ENCODE data around the gene SPR.

Gene SPR

GRCh38 chr2:72915320-72915906 is 28.2 kb downstream of the SPR start:
- no peak for DNase-seq (ENCODE audit: low read depth)

GRCh38 chr2:72915907-72916742 is 28.9 kb downstream of the SPR start:
- DNase-seq (ENCODE audit: low read depth): no peak

- DNase-seq (ENCODE audit: low read depth): no peak
Measured at GRCh38 chr2:72916743-72917137, 29.5 kb downstream of the SPR start.

- no peak for DNase-seq (ENCODE audit: low read depth)
Measured at GRCh38 chr2:72917138-72917876, 30.1 kb downstream of the SPR start, which contains the start of gene EMX1. Gene EMX1, plus strand, starts transcription at chr2:72917519. Its CDS starts 334 bp downstream, at chr2:72917853.

DNA sequence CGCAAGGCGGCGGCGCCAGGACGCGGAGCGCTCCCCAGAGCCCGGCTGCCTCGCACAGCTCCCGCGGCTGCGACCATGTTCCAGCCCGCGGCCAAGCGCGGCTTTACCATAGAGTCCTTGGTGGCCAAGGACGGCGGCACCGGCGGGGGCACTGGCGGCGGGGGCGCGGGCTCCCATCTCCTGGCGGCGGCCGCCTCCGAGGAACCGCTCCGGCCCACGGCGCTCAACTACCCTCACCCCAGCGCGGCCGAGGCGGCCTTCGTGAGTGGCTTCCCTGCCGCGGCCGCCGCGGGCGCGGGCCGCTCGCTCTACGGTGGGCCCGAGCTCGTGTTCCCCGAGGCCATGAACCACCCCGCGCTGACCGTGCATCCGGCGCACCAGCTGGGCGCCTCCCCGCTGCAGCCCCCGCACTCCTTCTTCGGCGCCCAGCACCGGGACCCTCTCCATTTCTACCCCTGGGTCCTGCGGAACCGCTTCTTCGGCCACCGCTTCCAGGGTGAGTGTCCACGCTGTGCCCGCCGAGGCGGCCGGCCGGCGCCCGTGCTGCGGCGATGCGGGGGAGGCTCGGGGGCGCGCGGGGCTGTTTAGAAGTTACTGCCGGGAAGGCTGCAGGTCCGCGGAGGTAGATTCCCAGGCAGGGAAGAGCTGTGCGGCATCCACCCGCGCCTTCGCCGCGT is 30.8 kb downstream of the SPR start:
- DNase-seq (ENCODE audit: low read depth): no peak

GRCh38 chr2:72919414-72920317 is 32.5 kb downstream of the SPR start:
- DNase-seq (ENCODE audit: low read depth): no peak

DNA sequence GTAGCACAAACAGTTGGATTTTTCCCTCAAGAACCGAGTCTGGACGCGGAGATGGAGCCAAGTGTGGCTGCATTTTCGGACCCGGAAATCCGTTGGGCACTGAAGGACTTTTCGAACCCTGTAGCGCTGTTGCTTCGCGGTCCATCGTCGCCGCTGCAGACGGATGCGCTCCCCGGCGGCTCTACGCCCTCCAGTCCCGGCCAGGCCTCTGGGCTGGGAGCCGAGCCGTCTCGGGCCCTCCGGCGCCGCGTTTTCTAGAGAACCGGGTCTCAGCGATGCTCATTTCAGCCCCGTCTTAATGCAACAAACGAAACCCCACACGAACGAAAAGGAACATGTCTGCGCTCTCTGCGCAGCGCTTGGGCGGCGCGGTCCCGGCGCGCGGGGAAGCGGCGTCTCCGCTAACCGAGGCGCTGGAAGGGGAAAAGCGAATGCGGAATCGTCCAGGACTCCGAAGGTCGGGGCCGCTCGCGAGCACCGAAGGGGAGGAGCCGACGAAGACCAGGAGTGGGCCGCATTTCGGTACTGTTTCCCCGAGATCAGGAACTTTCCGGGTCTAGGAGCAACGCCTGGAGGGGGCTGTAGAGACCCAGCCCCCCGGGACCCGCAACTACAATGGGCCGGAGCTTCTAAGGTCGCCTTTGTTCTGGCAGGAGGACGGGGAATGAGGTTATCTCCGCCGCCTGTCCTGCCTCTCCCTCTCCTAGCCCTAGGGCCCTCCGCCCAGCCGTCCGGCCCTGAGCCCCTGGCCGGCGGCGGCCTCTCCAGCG is 33.3 kb downstream of the SPR start:
- DNase-seq (ENCODE audit: low read depth): no peak

DNA sequence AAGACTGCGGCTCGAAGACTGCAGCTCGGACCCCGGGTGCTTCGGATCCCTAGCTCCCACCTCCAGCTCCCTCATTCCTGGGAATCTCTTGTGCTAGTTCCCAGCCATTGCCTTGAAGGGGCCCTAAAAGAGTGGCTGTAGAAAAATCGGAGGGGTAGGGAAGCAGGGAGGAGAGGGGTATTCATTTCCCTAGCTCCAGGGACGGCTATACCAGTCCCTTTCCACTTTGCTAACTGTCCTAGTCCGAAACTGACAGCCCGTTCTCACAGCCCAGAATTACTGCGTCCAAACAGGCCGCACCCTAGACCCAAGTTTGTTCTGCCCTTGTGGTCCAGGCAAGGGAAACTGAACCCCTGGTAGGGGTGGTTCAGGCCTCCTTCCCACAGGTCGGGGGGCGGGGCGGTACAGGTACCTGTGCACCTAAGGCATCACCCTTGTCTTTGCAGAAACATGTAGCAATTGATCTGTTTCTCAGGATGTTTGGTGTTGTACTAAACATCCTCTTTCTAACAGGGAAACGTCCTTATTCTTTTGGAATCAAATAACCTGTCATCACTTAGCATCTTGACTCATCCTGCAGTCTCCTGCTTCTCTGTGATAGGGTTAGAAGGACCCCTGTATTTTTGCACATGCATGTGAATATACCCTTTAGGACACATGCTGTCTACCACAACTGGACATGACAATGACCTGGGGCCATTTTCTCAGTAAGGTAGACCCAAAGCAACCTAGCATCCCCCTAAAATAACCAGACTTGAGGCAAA is 34.1 kb downstream of the SPR start:
- DNase-seq (ENCODE audit: low read depth): no peak

- DNase-seq (ENCODE audit: low read depth): no peak
Measured at GRCh38 chr2:72921853-72922252, 34.6 kb downstream of the SPR start.

DNA sequence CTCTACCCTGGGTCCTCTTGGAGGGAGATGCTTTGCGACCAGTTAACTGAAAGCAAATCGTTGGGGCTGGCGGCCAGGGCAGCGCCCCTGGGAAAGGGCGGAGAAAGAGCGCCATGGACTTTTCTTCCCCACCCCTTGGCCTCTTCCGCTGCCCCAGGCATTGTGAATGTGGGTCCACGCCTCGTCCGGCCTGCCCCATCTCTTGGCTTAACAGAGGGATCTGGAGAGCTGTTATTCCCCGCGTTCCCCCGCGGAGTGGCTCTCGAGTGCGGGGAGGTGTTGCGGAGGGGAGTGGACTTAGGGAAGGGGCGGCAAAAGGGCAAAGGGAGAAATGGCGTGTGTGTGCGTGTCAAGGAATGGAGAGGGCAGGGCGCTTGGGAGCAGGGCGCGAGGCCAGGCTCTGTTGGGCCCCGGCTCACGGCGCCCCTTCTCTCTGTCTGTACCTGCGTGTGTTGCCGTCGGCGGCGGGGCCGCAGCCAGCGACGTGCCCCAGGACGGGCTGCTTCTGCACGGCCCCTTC is 36.7 kb downstream of the SPR start:
- no peak for DNase-seq (ENCODE audit: low read depth)

DNA sequence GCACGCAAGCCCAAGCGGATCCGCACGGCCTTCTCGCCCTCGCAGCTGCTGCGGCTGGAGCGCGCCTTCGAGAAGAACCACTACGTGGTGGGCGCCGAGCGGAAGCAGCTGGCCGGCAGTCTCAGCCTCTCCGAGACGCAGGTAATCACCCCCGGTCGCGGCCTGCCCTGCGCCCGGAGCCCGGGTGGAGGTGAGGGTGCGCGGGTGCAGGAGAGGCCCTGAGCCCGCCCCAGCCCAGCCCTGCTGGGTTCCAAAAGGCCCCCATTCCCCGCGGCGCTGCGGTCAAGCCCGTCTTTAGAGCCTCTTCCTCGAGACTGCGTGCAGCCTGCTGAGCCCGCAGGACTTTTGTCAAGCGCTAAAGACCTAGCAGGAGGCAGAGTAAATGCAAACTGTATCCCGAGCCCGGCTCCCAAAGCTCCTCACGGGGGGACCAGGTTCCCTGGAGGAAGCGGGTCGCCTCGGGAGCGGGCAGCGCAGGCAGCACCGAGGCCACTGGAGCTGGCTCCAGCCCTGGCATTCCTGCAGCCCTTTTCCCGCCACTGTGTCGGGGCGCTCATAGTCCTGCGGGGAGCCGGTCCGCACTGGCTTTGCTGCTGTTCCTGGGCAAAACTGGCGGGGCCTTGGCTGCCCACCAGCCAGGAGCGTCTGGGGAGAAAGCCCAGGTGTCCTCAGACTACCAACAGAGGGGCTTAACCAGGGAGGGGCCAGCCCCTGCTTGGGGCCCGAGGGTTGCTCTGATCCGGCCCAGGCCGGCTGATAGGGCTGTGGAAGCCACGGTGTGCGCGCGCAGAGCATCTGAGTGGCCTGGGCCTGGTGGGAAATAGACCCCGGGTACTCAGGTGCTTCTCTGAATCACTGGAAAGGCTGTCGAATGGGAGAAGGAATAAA is 37.4 kb downstream of the SPR start:
- no peak for DNase-seq (ENCODE audit: low read depth)

DNA sequence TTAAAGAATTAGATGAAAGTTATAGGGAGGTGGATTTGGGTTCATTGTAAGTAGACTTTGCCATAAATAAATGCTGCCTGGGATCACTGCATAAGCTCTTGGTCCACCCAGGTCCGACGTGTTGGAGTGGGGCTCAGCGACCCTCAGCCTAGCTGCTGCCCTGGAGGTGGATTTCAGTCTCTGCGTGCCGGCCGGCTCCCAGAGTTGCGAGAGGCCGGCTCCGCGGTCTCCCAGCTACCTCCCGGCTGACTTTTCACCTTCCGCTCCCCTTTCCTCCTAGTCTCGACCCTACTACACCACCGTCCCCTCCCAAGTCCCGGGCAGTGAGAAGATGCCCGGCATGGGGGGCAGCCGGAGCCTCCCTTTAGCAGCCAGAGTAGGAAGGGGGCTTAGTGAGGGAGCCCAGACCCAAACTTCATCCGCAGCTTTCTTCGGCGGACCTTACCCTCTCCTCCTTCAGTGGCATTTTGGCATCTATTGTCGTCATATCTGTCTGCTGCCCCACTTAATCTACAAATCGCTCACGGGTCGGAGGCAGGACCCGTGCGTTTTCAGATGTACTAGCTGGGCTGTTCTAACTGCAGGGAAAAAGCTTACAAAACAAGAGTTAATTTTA is 38.2 kb downstream of the SPR start:
- DNase-seq (ENCODE audit: low read depth): no peak

- no peak for DNase-seq (ENCODE audit: low read depth)
Measured at GRCh38 chr2:72926368-72926767, 39.2 kb downstream of the SPR start.

GRCh38 chr2:72926811-72927465 is 39.7 kb downstream of the SPR start:
- DNase-seq (ENCODE audit: low read depth): no peak

GRCh38 chr2:72927619-72928550 is 40.7 kb downstream of the SPR start:
- DNase-seq (ENCODE audit: low read depth): no peak

DNA sequence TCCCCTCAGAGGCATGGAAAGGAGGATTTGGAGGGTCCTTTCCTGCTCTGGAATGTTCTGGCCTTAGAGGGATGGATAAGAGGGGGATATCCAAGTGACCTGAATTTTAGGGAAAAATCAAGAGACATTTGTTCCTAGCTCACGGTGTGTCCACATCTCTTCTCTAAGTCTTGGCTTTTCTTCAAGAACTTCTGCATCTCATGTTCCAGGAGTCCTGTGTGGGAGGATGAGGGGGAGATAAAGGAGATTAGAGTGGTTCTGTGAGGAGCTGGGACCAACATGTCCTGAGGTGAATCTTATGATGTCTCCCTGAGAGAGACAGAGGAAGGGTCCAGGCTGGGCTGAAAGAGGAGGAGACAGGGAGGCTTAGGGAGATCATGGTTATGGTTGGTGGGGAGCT is 41.8 kb downstream of the SPR start:
- DNase-seq (ENCODE audit: low read depth): no peak
